Measurements from ENCODE around the gene ITSN1. TPM values are rescaled to one million over a fixed set of nuclear protein-coding genes. Genes with fewer than 3 reads are reported as not detected.

Gene ITSN1
- total RNA-seq, 2 donors from 2014 or later: 2.5 to 2.9 TPM

DNA sequence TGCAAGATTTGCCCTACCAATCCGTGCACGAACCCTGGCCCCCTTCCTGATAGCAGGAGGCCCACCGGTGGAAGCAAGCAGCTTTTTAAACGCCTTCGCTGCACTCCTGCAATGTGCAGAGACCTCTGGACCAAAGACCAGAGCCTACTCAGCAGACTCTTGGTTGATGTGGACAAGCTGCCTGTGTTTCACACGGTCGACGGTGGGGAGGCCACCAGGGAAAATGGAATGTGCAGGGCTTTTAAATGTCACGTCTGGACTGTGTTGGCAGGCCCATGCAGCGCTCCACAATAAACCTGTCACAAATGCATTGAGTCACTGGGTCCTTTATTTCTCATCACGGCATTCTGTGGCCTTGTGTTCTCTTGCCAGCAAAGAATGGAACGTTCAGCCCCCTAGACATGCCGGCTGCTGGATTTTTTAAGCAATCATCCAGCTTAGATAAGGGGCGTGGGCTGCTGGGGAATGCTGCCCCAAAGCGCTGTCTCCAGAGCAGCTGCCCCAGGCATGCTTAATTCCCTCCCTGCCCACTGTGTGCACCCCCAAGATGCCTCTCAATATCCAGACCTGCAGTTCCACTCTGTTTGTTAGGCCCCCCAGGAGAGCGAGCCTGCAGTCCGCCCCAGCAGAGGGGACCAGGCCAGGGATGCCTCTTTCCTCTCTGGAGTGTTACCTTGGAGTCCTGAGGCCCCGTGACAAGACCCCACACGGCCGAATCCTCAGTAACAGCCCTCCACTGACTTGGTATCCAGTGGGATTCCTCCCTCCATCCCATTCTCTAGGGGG lies 202.0 kb downstream of the ITSN1 start:
- Mint-ChIP-seq H3K4me1 (no peaks in the 10 kb centered on the region), H3K27ac (no peak overlapping the region), H3K4me3 (no peak overlapping the region), H3K27me3 (peaks cover 5% of the 10 kb centered on the region), H3K36me3 (ENCODE audit: low read depth) (peaks cover 3% of the 10 kb centered on the region)
- no peaks in the 10 kb centered on the region for H3K9me3 ChIP-seq (ENCODE audit: control insufficient read depth, low read length, poor library complexity, severe bottlenecking)
- ATAC-seq: no peak
- no peak for DNase-seq

DNA sequence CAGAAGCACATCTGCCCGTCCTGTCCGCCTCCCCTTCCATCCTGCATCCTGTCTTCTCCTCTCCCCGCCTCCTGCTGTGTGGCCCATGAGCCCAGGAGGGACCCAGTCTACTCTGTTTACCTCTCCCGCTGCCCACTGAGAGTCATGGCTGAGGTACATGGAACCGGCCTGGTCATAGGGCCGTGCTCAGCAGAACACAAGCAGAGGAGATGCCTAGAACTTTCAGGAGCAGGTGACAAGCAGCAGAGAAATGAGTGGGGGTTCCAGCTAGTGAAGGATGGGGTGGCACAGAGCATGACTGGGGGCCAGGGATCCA lies 202.5 kb downstream of the ITSN1 start:
- Mint-ChIP-seq H3K27ac (no peak overlapping the region), H3K4me3 (no peak overlapping the region), H3K36me3 (ENCODE audit: low read depth) (peaks cover 3% of the 10 kb centered on the region), H3K4me1 (no peaks in the 10 kb centered on the region), H3K27me3 (peaks cover 5% of the 10 kb centered on the region)
- ATAC-seq (no peak), DNase-seq (no peak)
- H3K9me3 ChIP-seq (ENCODE audit: control insufficient read depth, low read length, poor library complexity, severe bottlenecking): no peaks in the 10 kb centered on the region

DNA sequence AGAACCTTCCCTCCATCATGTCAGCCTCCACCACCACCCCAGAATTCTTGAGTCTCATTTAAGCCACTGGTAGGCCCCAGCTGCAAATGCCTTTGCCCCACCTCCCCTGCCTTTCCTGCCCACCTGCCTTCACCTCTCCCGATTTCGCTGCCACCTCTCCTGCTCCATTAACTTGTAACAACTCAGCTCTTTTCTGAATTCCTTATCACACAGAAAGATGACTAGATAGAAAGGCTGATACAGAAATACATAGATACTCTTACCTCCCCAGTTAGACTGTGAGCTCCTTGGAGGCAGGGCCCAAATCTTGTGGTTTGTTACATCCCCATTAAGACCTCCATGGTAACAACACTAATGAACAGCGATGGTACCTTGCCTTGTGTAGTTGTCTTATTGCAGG lies 203.8 kb downstream of the ITSN1 start:
- Mint-ChIP-seq H3K4me3 (no peak overlapping the region), H3K27me3 (peaks cover 5% of the 10 kb centered on the region), H3K27ac (no peak overlapping the region), H3K4me1 (no peaks in the 10 kb centered on the region), H3K36me3 (ENCODE audit: low read depth) (peaks cover 3% of the 10 kb centered on the region)
- no peaks in the 10 kb centered on the region for H3K9me3 ChIP-seq (ENCODE audit: control insufficient read depth, low read length, poor library complexity, severe bottlenecking)
- ATAC-seq: no peak
- no peak for DNase-seq

DNA sequence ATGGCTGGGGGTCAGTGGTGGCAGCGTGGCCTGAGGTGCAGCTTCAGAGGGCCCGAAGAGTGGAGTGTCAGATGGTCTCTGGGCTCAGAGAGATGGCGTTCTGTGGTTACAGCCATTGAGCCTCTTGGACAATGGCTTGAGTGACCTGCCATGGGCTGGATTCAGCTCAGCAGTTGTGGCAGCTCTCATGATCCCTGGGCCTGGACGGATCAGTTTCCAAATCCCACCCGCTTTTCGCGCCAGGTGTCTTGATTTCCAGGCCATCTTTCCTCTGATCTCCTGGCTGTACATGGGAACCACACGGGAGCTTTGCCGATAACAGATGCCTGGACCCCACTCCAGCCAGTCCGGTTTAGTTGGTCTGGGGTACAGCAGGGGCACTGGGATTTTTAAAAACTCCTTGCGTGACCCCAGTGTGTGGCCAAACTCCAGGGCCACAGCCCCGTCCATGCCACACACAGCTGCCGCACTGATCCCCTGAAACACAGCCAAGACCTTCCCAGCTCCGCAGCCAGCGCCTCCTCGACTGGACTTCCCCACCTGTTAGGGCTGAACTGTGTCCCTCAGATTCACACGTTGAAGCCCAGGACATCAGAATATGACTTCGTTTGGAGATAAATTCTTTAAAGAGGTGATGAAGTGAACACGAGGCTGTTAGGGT lies 205.4 kb downstream of the ITSN1 start:
- Mint-ChIP-seq H3K4me1 (no peaks in the 10 kb centered on the region), H3K27me3 (peaks cover 3% of the 10 kb centered on the region), H3K4me3 (no peak overlapping the region), H3K27ac (no peak overlapping the region), H3K36me3 (ENCODE audit: low read depth) (peaks cover 3% of the 10 kb centered on the region)
- no peaks in the 10 kb centered on the region for H3K9me3 ChIP-seq (ENCODE audit: control insufficient read depth, low read length, poor library complexity, severe bottlenecking)
- DNase-seq (no peak), ATAC-seq (no peak)

DNA sequence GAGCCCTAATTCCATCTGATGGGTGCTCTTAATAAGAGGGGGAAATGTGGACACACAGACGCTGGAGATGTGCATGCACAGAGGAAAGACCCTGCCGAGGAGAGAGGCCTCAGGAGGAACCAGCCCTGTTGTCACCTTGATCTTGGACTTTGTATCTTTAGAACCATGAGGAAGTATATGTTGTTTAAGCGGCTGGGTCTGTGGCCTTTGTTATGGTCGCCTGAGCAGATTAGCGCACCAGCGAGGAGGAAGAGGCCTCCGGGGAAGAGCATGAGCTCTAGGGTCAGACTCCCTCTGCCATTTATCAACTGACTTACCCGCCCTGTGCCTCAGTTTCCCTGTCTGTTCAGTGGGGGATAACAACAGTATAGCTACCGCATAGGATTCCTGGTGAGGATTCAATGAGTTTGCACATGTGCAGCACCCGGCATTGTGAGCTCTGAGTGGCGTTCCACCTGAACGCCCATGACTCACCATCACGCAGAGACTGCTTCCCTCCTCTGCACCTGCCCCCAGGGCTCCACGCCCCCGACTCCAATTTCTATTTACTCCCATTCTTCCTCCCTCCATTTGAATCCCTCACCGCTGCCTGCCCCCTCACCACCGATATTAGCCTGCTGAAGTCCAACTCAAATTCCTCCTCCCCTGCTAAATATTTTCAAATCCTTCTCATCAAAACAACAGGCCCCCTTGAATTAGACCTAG lies 206.1 kb downstream of the ITSN1 start:
- peaks cover 4% of the 10 kb centered on the region for H3K27me3 Mint-ChIP-seq
- no peak for DNase-seq
- peaks cover 3% of the 10 kb centered on the region for H3K36me3 Mint-ChIP-seq (ENCODE audit: low read depth)
- no peaks in the 10 kb centered on the region for H3K9me3 ChIP-seq (ENCODE audit: control insufficient read depth, low read length, poor library complexity, severe bottlenecking)
- no peak overlapping the region for H3K27ac Mint-ChIP-seq
- ATAC-seq: no peak
- no peak overlapping the region for H3K4me3 Mint-ChIP-seq
- no peaks in the 10 kb centered on the region for H3K4me1 Mint-ChIP-seq

DNA sequence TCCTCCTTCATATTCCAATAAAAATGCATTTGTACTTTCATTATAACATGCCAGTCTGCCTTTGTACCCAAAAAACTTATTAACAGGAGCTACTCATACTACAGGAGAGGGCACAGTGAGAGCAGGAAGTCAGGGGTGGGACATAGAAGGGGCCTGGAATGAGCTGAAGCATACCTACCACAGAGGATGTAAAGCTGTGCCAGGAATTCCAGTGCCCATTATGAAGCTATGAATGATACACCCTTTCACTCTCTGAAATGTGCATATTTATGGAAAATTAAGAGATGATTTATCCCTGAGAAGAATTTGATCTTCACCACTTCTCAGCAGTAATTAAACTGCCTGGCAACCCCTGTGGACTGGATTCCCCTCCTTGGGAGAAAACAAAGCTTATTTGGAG lies 207.5 kb downstream of the ITSN1 start:
- Mint-ChIP-seq H3K27me3 (peaks cover 16% of the 10 kb centered on the region), H3K27ac (no peak overlapping the region), H3K4me1 (no peaks in the 10 kb centered on the region), H3K36me3 (ENCODE audit: low read depth) (peaks cover 2% of the 10 kb centered on the region), H3K4me3 (no peak overlapping the region)
- no peaks in the 10 kb centered on the region for H3K9me3 ChIP-seq (ENCODE audit: control insufficient read depth, low read length, poor library complexity, severe bottlenecking)
- no peak for ATAC-seq
- DNase-seq: no peak

DNA sequence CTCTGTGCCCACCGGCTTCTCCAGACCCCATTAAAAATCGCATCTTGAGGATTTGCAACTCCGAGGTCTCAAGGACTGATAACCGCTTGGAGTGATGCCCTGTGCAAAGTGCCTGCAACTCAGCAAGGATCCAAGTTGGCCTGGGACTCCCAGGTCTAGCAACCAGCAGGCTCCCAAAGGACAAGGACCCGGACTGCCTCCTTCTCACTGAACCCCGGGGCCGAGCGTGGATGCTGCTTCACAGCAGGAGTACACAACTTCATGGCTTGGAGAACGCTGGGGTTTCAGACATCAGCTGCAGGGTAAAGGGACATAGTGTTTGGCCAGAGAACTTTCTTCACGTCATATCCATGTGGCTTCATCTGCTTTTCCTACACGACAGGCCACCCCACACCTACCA lies 208.1 kb downstream of the ITSN1 start:
- Mint-ChIP-seq H3K27me3 (peaks cover 18% of the 10 kb centered on the region), H3K36me3 (ENCODE audit: low read depth) (peaks cover 2% of the 10 kb centered on the region), H3K4me1 (no peaks in the 10 kb centered on the region), H3K27ac (no peak overlapping the region), H3K4me3 (no peak overlapping the region)
- H3K9me3 ChIP-seq (ENCODE audit: control insufficient read depth, low read length, poor library complexity, severe bottlenecking): no peaks in the 10 kb centered on the region
- DNase-seq: no peak
- ATAC-seq: no peak

DNA sequence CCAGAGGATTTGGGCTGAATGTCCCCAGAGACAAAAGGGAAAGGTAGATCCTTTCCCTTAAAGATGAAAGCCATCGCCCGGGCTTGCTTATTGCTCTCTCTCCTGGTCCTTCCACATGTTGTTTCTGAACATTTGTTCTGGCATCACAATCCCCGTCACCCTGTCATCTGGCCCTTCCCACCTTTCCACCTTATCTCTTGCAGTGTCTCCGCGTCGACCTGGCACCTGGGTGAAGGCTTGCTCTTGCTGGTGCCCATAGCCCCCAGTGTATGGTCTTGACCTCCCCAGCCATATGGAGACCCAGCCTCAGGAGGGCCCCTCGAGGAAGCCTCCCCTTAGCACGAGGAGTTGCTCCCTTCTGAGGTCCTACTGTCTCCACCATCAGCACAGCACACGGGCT lies 208.7 kb downstream of the ITSN1 start:
- Mint-ChIP-seq H3K4me3 (no peak overlapping the region), H3K36me3 (ENCODE audit: low read depth) (peaks cover 2% of the 10 kb centered on the region), H3K27me3 (peaks cover 24% of the 10 kb centered on the region), H3K27ac (no peak overlapping the region), H3K4me1 (no peaks in the 10 kb centered on the region)
- ATAC-seq (no peak), DNase-seq (no peak)
- no peaks in the 10 kb centered on the region for H3K9me3 ChIP-seq (ENCODE audit: control insufficient read depth, low read length, poor library complexity, severe bottlenecking)

DNA sequence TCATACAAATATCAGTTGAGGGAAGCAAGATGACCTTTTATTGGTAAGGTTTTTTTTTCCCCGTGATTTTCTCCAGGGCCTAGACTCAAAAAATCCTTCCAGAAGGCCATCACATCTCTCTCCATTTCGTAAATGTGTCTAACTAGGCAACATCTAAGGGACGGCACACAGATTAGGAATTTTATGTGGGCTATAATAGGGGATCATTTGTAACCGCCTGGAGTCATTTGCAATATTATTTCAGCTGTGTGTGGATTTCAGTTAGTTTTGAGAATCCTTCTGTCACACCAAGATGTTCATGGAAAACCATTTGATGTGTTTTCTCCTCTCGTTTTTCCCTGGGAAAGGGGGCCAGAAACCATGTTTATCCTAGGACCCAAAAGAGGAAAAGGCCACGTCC lies 210.2 kb downstream of the ITSN1 start:
- DNase-seq (no peak), ATAC-seq (no peak)
- H3K9me3 ChIP-seq (ENCODE audit: control insufficient read depth, low read length, poor library complexity, severe bottlenecking): no peaks in the 10 kb centered on the region
- H3K4me1 Mint-ChIP-seq: no peaks in the 10 kb centered on the region
- H3K27me3 Mint-ChIP-seq: peaks cover 25% of the 10 kb centered on the region
- H3K4me3 Mint-ChIP-seq: no peak overlapping the region
- no peak overlapping the region for H3K27ac Mint-ChIP-seq
- H3K36me3 Mint-ChIP-seq (ENCODE audit: low read depth): no peaks in the 10 kb centered on the region

DNA sequence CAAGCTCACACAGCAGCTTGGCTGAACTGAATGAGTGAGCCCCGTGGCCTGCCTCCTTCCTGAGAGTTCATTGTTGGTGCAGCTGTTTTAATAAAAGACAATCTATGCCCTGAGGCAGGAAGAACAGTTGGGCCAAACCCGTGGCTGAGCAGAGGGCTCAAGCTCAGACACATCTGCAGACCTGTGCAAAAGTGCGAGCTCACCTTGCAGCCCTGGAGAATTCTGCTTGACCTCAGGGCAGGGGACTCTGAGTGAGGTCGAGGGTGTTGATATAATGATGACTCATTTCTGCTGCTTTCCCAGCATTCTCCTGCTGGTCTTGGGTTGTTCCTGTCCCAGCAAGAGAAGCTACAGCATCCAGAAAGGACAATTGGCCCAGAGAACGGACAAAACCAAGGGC lies 212.3 kb downstream of the ITSN1 start:
- no peaks in the 10 kb centered on the region for H3K36me3 Mint-ChIP-seq (ENCODE audit: low read depth)
- no peak for ATAC-seq
- no peaks in the 10 kb centered on the region for H3K9me3 ChIP-seq (ENCODE audit: control insufficient read depth, low read length, poor library complexity, severe bottlenecking)
- H3K4me1 Mint-ChIP-seq: no peaks in the 10 kb centered on the region
- H3K27me3 Mint-ChIP-seq: peaks cover 34% of the 10 kb centered on the region
- no peak overlapping the region for H3K4me3 Mint-ChIP-seq
- no peak overlapping the region for H3K27ac Mint-ChIP-seq
- DNase-seq: no peak

DNA sequence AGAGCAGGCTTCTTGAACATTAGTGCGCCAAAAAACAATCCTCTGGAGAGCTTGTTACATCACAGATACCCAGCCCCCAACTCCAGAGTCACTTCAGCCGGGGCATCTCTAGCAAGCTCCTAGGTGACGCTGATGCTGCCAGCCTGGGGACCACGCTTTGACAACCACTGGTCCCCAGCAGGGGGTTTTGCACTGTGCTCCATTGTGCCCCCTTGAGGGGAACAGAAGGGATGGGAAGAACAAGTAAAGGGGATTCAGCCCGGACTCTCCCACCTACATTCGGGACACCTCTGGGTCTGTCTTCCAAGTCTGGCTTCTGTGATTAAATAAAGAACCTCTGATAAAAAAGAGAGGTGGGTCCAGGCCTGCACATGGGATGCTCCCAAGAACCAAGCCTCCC lies 212.9 kb downstream of the ITSN1 start:
- no peaks in the 10 kb centered on the region for H3K36me3 Mint-ChIP-seq (ENCODE audit: low read depth)
- H3K4me1 Mint-ChIP-seq: no peaks in the 10 kb centered on the region
- DNase-seq (no peak), ATAC-seq (no peak)
- peaks cover 34% of the 10 kb centered on the region for H3K27me3 Mint-ChIP-seq
- no peak overlapping the region for H3K4me3 Mint-ChIP-seq
- H3K9me3 ChIP-seq (ENCODE audit: control insufficient read depth, low read length, poor library complexity, severe bottlenecking): no peaks in the 10 kb centered on the region
- no peak overlapping the region for H3K27ac Mint-ChIP-seq

DNA sequence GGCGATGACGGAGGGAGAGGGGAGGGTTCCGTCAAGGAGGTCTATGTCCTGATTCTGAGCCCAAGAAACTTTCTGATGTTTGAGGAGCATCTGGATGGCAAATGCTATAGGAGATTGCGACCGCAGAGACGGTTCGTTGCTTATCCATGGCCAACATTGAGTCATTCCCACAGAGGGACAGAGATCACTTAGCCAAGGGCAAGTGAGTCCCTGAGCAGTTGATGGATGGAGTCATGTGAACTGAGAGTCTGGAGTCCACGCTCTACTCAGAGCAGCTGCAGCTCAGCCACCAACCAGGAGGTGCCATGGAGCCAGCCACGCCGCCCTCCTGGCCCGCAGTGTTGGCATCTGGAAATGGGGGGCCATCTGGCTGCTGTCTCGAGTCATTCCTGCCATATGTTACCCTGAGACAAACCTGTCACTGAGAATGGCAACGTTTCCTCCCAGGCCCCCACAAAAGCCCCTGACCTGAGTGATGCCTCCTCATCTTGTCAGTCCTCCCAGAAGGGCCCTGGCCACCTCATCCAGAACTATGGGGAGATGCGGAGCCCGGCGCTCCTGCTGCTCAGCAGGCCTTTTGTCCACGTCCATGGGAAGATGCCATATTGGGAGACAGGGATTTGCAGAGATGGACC lies 214.7 kb downstream of the ITSN1 start:
- Mint-ChIP-seq H3K27ac (no peak overlapping the region), H3K36me3 (ENCODE audit: low read depth) (no peaks in the 10 kb centered on the region), H3K27me3 (peaks cover 40% of the 10 kb centered on the region), H3K4me1 (no peaks in the 10 kb centered on the region), H3K4me3 (no peak overlapping the region)
- H3K9me3 ChIP-seq (ENCODE audit: control insufficient read depth, low read length, poor library complexity, severe bottlenecking): no peaks in the 10 kb centered on the region
- DNase-seq (no peak), ATAC-seq (no peak)

DNA sequence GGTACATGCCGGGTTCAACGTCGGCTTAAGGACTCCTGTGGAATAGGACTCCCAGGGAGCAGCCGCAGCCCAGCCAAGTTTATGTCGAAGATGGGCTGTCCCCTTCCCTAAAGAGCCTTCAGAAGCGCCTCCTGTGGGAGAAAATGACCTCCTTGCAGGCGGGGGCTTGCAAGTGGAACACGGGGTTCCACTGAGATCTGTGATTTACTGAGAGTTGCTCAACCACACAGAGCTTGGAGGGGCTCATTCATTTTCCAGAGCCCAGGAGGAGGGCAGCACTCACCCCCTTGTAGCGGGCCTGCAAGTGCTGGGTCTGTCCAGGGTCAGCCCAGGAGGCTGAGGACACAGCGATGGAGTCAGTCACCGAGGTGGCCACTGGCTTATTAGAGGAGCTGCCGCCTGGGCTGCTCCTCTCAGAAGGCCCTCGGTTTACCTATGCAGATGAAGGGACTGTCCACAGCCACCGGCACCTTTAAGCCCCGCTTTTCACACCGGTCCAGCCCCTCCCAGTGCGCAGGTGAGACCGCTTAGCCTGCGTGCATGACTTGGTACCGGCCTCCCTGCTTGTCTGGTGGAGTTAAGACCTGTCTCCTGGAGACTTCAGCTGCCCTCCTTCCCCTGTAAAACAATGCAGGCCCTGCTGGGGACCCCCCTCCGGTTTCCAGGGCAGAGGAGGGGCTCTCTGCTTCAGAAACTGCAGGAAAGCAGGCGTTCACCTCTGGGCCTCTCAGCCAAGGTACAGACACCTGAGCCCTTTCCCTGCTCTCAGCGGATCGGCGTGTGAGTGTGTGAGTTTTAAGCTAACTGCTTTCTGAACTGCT lies 215.8 kb downstream of the ITSN1 start:
- H3K4me1 Mint-ChIP-seq: no peaks in the 10 kb centered on the region
- H3K4me3 Mint-ChIP-seq: no peak overlapping the region
- H3K27ac Mint-ChIP-seq: no peak overlapping the region
- ATAC-seq: no peak
- H3K9me3 ChIP-seq (ENCODE audit: control insufficient read depth, low read length, poor library complexity, severe bottlenecking): no peaks in the 10 kb centered on the region
- peaks cover 39% of the 10 kb centered on the region for H3K27me3 Mint-ChIP-seq
- DNase-seq: no peak
- peaks cover 2% of the 10 kb centered on the region for H3K36me3 Mint-ChIP-seq (ENCODE audit: low read depth)

All from T-helper 17 cell (primary cell).